GM23338 (cell line): Measurements from ENCODE around the gene CFAP57. TPM values are rescaled to one million over a fixed set of nuclear protein-coding genes. Genes with fewer than 3 reads are reported as not detected.

Source experiments
- ETS1 ChIP-seq: IDR thresholded peaks from 2 replicates; pipeline ENCODE4 v1.6.1; 2016; ENCODE audit warnings: antibody characterized with exemption
- EZH2phosphoT487 ChIP-seq: fragments of 200-600 bp; sonication (generic); IDR thresholded peaks from one replicate; pipeline ENCODE4 v1.8.1; 2018; ENCODE audit warnings: antibody characterized with exemption; ENCODE audit not compliant: unreplicated experiment
- JUNB ChIP-seq: IDR thresholded peaks from one replicate; pipeline ENCODE4 v1.6.1; 2016; ENCODE audit warnings: antibody characterized with exemption; ENCODE audit not compliant: unreplicated experiment
- REST ChIP-seq: IDR thresholded peaks from one replicate; pipeline ENCODE4 v1.6.1; 2018; ENCODE audit warnings: antibody characterized with exemption; ENCODE audit not compliant: unreplicated experiment
- ZNF462 ChIP-seq: fragments of 250-450 bp; sonication (Bioruptor Pico); IDR thresholded peaks from 2 replicates; pipeline ENCODE4 v1.5.0; 2020; ENCODE audit warnings: mild to moderate bottlenecking, moderate library complexity
- polyA plus RNA-seq: library from polyadenylated mRNA; unstranded; fragments of >200 nt; fragmentation: Nextera tagmentation; extraction: Ambion mirVana; gene quantifications from 2 replicates; pipeline ENCODE4 v1.2.1, GENCODE V29; 2016
- total RNA-seq: library from RNA; depleted of rRNA; stranded (reverse); fragments of >200 nt; shearing (Covaris generic); gene quantifications from 2 replicates; pipeline ENCODE4 v1.2.3, GENCODE V29; 2014

CFAP57 gene
- total and polyA plus RNA-seq, 2 experiments from 2014 or later: 0.37 to 0.38 TPM

GRCh38 chr1:43237121-43237520 is 65.0 kb downstream of the CFAP57 start (continued):
- no peak for TF ChIP-seq ZNF462
- no peak for TF ChIP-seq REST
- TF ChIP-seq JUNB: no peak
- TF ChIP-seq EZH2phosphoT487: no peak
- TF ChIP-seq ETS1: no peak
